HCT116 (cell line): ENCODE measurements around the gene MRM1.

Source experiments
- EZH2 ChIP-seq: fragments of 200-600 bp; sonication (generic); IDR thresholded peaks from 2 replicates; pipeline ENCODE4 v1.6.1; 2017; ENCODE audit warnings: antibody characterized with exemption, mixed run types
- POLR2AphosphoS5 ChIP-seq: IDR thresholded peaks from 2 replicates; pipeline ENCODE4 v1.6.1; 2011; ENCODE audit warnings: mild to moderate bottlenecking, low read depth, low read length, moderate library complexity
- TF ChIP-seq, protein P1 (sequence below), 3 experiments: fragments of 200-600 bp in 1 of 3; sonication (generic) in 1 of 3; IDR thresholded peaks in 2 of 3; conservative IDR thresholded peaks in 1 of 3; 2 replicates each; pipeline ENCODE4 v1.5.1; 2012 to 2017; ENCODE audit warnings: low read depth in 2 of 3, low read length in 2 of 3, antibody characterized with exemption in 1 of 3, borderline replicate concordance in 1 of 3, control low read depth in 1 of 3, mild to moderate bottlenecking in 1 of 3, mixed read lengths in 1 of 3, mixed run types in 1 of 3, moderate library complexity in 1 of 3; ENCODE audit not compliant: insufficient read depth in 1 of 3

- no peak for TF ChIP-seq POLR2AphosphoS5
- TF ChIP-seq EZH2 = no peak
- TF ChIP-seq, protein P1, sequence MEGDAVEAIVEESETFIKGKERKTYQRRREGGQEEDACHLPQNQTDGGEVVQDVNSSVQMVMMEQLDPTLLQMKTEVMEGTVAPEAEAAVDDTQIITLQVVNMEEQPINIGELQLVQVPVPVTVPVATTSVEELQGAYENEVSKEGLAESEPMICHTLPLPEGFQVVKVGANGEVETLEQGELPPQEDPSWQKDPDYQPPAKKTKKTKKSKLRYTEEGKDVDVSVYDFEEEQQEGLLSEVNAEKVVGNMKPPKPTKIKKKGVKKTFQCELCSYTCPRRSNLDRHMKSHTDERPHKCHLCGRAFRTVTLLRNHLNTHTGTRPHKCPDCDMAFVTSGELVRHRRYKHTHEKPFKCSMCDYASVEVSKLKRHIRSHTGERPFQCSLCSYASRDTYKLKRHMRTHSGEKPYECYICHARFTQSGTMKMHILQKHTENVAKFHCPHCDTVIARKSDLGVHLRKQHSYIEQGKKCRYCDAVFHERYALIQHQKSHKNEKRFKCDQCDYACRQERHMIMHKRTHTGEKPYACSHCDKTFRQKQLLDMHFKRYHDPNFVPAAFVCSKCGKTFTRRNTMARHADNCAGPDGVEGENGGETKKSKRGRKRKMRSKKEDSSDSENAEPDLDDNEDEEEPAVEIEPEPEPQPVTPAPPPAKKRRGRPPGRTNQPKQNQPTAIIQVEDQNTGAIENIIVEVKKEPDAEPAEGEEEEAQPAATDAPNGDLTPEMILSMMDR (IDR thresholded peaks at IDR 0.05 in 2 of 3, conservative IDR thresholded peaks at IDR 0.05 in 1 of 3; ENCODE audit: borderline replicate concordance in 1 of 3, insufficient read depth in 1 of 3, low read depth in 2 of 3, low read length in 2 of 3) = no peak
Measured at GRCh38 chr17:36625188-36625587, 23.8 kb downstream of the MRM1 start.
